SK-N-SH (cell line): ENCODE results near the gene UNCX.

Experiments
- ELF1 ChIP-seq: IDR thresholded peaks from 2 replicates; pipeline ENCODE4 v1.4.0; 2012
- EZH2phosphoT487 ChIP-seq: fragments of 200-600 bp; sonication (generic); IDR thresholded peaks from 2 replicates; pipeline ENCODE4 v1.6.1; 2017; ENCODE audit warnings: low read depth, mixed run types, mild to moderate bottlenecking, antibody characterized with exemption, moderate library complexity, borderline replicate concordance
- MXI1 ChIP-seq: IDR thresholded peaks from 2 replicates; pipeline ENCODE4 v1.6.1; 2012; ENCODE audit warnings: mild to moderate bottlenecking, low read depth, low read length, improper control_type of control experiment
- SIN3A ChIP-seq: IDR thresholded peaks from 2 replicates; pipeline ENCODE4 v1.6.1; 2012; ENCODE audit warnings: low read depth, mild to moderate bottlenecking, low read length, moderate library complexity, borderline replicate concordance
- TEAD4 ChIP-seq: IDR thresholded peaks from 2 replicates; pipeline ENCODE4 v1.4.0; 2012; ENCODE audit warnings: mild to moderate bottlenecking, borderline replicate concordance; ENCODE audit not compliant: insufficient read depth
- YY1 ChIP-seq: IDR thresholded peaks from 2 replicates; pipeline ENCODE4 v1.4.0; 2012; ENCODE audit warnings: low read depth, mild to moderate bottlenecking
- TF ChIP-seq, protein P1 (sequence below): fragments of 200-600 bp; sonication (generic); IDR thresholded peaks from 2 replicates; pipeline ENCODE4 v1.6.1; 2017; ENCODE audit warnings: antibody characterized with exemption, mild to moderate bottlenecking, moderate library complexity
- TF ChIP-seq, protein P2 (sequence below): IDR thresholded peaks from 2 replicates; pipeline ENCODE4 v1.4.0; 2012; ENCODE audit warnings: low read depth, borderline replicate concordance

DNA sequence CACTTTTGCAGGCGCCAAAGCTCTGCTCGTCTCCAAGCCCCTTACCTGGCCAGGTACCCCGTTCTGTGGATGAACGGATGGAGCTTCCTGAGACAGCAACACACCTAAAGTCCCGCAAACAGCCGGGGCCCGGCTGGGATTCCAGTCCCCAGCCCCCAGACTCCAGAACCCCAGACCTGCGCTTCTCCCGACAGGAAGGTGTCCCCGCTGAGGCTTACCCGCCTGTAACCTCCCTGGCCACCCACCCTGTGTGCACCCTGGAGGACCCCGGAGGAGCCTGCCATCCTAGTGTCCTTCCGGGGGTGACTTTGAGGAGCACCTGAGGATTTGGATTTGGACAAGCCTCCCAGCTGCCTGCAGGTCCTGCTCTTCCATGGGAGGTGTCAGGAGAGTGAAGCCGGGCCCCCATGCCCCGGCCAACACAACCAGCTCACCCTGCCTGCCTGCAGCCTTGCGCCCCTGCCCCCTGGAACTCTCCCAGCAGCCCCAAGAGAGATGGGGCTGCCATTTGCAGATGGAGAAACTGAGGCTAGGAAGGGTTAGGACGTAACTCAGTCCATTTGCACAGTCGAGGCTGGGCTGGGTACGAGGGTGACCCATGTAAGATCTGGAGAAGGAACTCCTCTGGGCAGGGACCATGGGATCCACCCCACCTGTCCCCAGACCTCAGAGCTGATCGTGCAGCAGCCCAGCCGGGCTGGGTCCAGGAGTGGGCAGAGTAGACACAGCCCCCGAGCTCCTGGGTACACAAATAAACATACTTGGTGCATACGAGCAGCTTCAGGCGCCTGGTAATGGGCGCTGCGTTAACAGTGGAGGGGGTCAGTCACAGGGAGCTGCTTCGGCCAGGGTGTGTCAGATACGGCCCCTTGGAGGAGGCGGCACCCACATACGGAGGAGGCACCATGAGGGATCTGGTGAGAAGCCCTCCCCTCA lies 31.9 kb downstream of the UNCX start:
- no peak for TF ChIP-seq MXI1
- TF ChIP-seq, protein P1, sequence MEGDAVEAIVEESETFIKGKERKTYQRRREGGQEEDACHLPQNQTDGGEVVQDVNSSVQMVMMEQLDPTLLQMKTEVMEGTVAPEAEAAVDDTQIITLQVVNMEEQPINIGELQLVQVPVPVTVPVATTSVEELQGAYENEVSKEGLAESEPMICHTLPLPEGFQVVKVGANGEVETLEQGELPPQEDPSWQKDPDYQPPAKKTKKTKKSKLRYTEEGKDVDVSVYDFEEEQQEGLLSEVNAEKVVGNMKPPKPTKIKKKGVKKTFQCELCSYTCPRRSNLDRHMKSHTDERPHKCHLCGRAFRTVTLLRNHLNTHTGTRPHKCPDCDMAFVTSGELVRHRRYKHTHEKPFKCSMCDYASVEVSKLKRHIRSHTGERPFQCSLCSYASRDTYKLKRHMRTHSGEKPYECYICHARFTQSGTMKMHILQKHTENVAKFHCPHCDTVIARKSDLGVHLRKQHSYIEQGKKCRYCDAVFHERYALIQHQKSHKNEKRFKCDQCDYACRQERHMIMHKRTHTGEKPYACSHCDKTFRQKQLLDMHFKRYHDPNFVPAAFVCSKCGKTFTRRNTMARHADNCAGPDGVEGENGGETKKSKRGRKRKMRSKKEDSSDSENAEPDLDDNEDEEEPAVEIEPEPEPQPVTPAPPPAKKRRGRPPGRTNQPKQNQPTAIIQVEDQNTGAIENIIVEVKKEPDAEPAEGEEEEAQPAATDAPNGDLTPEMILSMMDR: no peak
- TF ChIP-seq, protein P2, sequence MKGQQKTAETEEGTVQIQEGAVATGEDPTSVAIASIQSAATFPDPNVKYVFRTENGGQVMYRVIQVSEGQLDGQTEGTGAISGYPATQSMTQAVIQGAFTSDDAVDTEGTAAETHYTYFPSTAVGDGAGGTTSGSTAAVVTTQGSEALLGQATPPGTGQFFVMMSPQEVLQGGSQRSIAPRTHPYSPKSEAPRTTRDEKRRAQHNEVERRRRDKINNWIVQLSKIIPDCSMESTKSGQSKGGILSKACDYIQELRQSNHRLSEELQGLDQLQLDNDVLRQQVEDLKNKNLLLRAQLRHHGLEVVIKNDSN: no peak
- no peak for TF ChIP-seq TEAD4
- TF ChIP-seq SIN3A: no peak
- no peak for TF ChIP-seq EZH2phosphoT487
- no peak for TF ChIP-seq ELF1
- no peak for TF ChIP-seq YY1
